SK-N-SH (cell line): ENCODE results near the gene RBM10. TPM values are rescaled to one million over a fixed set of nuclear protein-coding genes. Genes with fewer than 3 reads are reported as not detected.

Source experiments
- CTCF ChIA-PET: fragments of 300-600, 350-600 bp; formaldehyde crosslinking; extraction: SDS; loops from one replicate; lab custom pipeline; 2021; lab: Yijun Ruan, JAX
- POLR2A ChIA-PET: fragments of 350-600 bp; sonication (Branson Sonifier 250); formaldehyde crosslinking; extraction: SDS; loops from one replicate; lab custom pipeline; 2020; ENCODE audit warnings: antibody characterized with exemption, inconsistent platforms; lab: Yijun Ruan, JAX
- DNase-seq: peaks from one replicate; pipeline ENCODE4 v3.0.0; 2012
- H2AFZ ChIP-seq: fragments of 200-600 bp; sonication (generic); 2 replicates; pipeline ENCODE4 v1.8.1; 2016; ENCODE audit warnings: antibody characterized with exemption, mild to moderate bottlenecking, low read depth
- H3F3A ChIP-seq: fragments of 200-600 bp; sonication (generic); replicated peaks from 2 replicates; pipeline ENCODE3; 2016; ENCODE audit warnings: antibody characterized with exemption, mild to moderate bottlenecking; ENCODE audit not compliant: insufficient read depth
- H3K27ac ChIP-seq, 2 experiments: fragments of 200-500 bp in 1 of 2; fragments of 200-600 bp in 1 of 2; sonication (Bioruptor generic) in 1 of 2; sonication (generic), shearing (Covaris generic) in 1 of 2; 2 replicates each; pipeline versions ENCODE4 v1.5.1 to v1.6.1; 2014 to 2016; ENCODE audit warnings: low read depth in 2 of 2, inconsistent platforms in 1 of 2, low read length in 1 of 2, mild to moderate bottlenecking in 1 of 2, mixed read lengths in 1 of 2
- H3K27me3 ChIP-seq: fragments of 200-600 bp; sonication (generic), shearing (Covaris generic); 2 replicates; pipeline ENCODE4 v1.6.1; 2016; ENCODE audit warnings: mixed run types; ENCODE audit not compliant: insufficient read depth
- H3K36me3 ChIP-seq, 2 experiments: fragments of 200-500 bp in 1 of 2; fragments of 200-600 bp in 1 of 2; sonication (Bioruptor generic) in 1 of 2; sonication (generic) in 1 of 2; replicated peaks in 1 of 2; 2 replicates each; pipeline versions ENCODE3 to v1.5.1; 2014 to 2016; ENCODE audit warnings: low read length in 1 of 2, mild to moderate bottlenecking in 1 of 2; ENCODE audit not compliant: insufficient read depth in 2 of 2, control insufficient read depth in 1 of 2
- H3K4me1 ChIP-seq, 2 experiments: fragments of 200-500 bp in 1 of 2; fragments of 200-600 bp in 1 of 2; sonication (Bioruptor generic) in 1 of 2; sonication (generic), shearing (Covaris generic) in 1 of 2; 2 replicates each; pipeline versions ENCODE4 v1.5.1 to v1.6.1; 2014 to 2016; ENCODE audit warnings: low read depth in 1 of 2, low read length in 1 of 2, mixed run types in 1 of 2; ENCODE audit not compliant: insufficient read depth in 2 of 2, control insufficient read depth in 1 of 2
- H3K4me2 ChIP-seq: fragments of 200-600 bp; sonication (generic), shearing (Covaris generic); 2 replicates; pipeline ENCODE4 v1.6.1; 2017; ENCODE audit warnings: mixed run types
- H3K4me3 ChIP-seq, 2 experiments: fragments of 200-500 bp in 1 of 2; fragments of 200-600 bp in 1 of 2; sonication (Bioruptor generic) in 1 of 2; sonication (generic), shearing (Covaris generic) in 1 of 2; 2 replicates each; pipeline versions ENCODE4 v1.5.1 to v1.8.1; 2014 to 2016; ENCODE audit warnings: low read depth in 2 of 2, inconsistent platforms in 1 of 2, low read length in 1 of 2, mild to moderate bottlenecking in 1 of 2, mixed read lengths in 1 of 2, moderate library complexity in 1 of 2
- H3K79me2 ChIP-seq: fragments of 200-600 bp; sonication (generic); 2 replicates; pipeline ENCODE4 v1.8.1; 2017; ENCODE audit warnings: mild to moderate bottlenecking; ENCODE audit not compliant: insufficient read depth
- H3K9ac ChIP-seq: fragments of 200-600 bp; sonication (generic); 2 replicates; pipeline ENCODE4 v1.6.1; 2017; ENCODE audit warnings: mixed run types
- H3K9me2 ChIP-seq: fragments of 200-600 bp; sonication (generic); 2 replicates; pipeline ENCODE4 v1.6.1; 2017; ENCODE audit warnings: mixed run types
- H3K9me3 ChIP-seq: fragments of 200-600 bp; sonication (generic); 2 replicates; pipeline ENCODE4 v1.6.1; 2017; ENCODE audit warnings: mixed run types, mild to moderate bottlenecking, moderate library complexity
- H4K20me1 ChIP-seq: fragments of 200-600 bp; sonication (generic); 2 replicates; pipeline ENCODE4 v1.6.1; 2017; ENCODE audit warnings: mild to moderate bottlenecking, mixed run types; ENCODE audit not compliant: insufficient read depth
- CTCF ChIP-seq: fragments of 200-600 bp; sonication (generic); IDR thresholded peaks from 2 replicates; pipeline ENCODE4 v1.6.1; 2017; ENCODE audit warnings: antibody characterized with exemption, mild to moderate bottlenecking, moderate library complexity
- EZH2phosphoT487 ChIP-seq: fragments of 200-600 bp; sonication (generic); IDR thresholded peaks from 2 replicates; pipeline ENCODE4 v1.6.1; 2017; ENCODE audit warnings: low read depth, mixed run types, mild to moderate bottlenecking, antibody characterized with exemption, moderate library complexity, borderline replicate concordance
- FOSL2 ChIP-seq: IDR thresholded peaks from 2 replicates; pipeline ENCODE4 v1.4.0; 2012; ENCODE audit warnings: low read depth, mild to moderate bottlenecking, moderate library complexity, borderline replicate concordance
- FOXJ3 ChIP-seq: sonication (generic); formaldehyde crosslinking; IDR thresholded peaks from 2 replicates; pipeline ENCODE4 v1.5.1; 2020; ENCODE audit warnings: mild to moderate bottlenecking, missing genetic modification reagents
- GABPA ChIP-seq: IDR thresholded peaks from 2 replicates; pipeline ENCODE4 v1.4.0; 2012; ENCODE audit warnings: low read depth, mild to moderate bottlenecking
- IRF3 ChIP-seq: fragments of 150-350 bp; IDR thresholded peaks from 2 replicates; pipeline ENCODE4 v1.6.1; 2016; ENCODE audit warnings: mild to moderate bottlenecking, low read depth, low read length
- MAX ChIP-seq: IDR thresholded peaks from 2 replicates; pipeline ENCODE4 v1.4.0; 2012; ENCODE audit warnings: low read depth
- NFIC ChIP-seq: IDR thresholded peaks from 2 replicates; pipeline ENCODE4 v1.4.0; 2012; ENCODE audit warnings: borderline replicate concordance
- NRF1 ChIP-seq: IDR thresholded peaks from 2 replicates; pipeline ENCODE4 v1.6.1; 2012; ENCODE audit warnings: low read depth, mild to moderate bottlenecking, low read length
- POLR2AphosphoS5 ChIP-seq: IDR thresholded peaks from 2 replicates; pipeline ENCODE4 v1.6.1; 2012; ENCODE audit warnings: low read depth, low read length
- RAD21 ChIP-seq: IDR thresholded peaks from 2 replicates; pipeline ENCODE4 v1.6.1; 2012; ENCODE audit warnings: mild to moderate bottlenecking, low read length
- RCOR1 ChIP-seq: fragments of 150-350 bp; IDR thresholded peaks from 2 replicates; pipeline ENCODE4 v1.6.1; 2017; ENCODE audit warnings: antibody characterized with exemption, low read length
- RFX5 ChIP-seq: IDR thresholded peaks from 2 replicates; pipeline ENCODE4 v1.6.1; 2012; ENCODE audit warnings: mild to moderate bottlenecking, improper control_type of control experiment, low read length
- TAF1 ChIP-seq: IDR thresholded peaks from 2 replicates; pipeline ENCODE4 v1.6.1; 2012; ENCODE audit warnings: low read depth, mild to moderate bottlenecking, low read length, moderate library complexity, borderline replicate concordance
- TCF12 ChIP-seq: IDR thresholded peaks from 2 replicates; pipeline ENCODE4 v1.4.0; 2012
- USF1 ChIP-seq: IDR thresholded peaks from 2 replicates; pipeline ENCODE4 v1.4.0; 2012; ENCODE audit warnings: low read depth, borderline replicate concordance
- YY1 ChIP-seq: IDR thresholded peaks from 2 replicates; pipeline ENCODE4 v1.4.0; 2012; ENCODE audit warnings: low read depth, mild to moderate bottlenecking
- ZBTB33 ChIP-seq: IDR thresholded peaks from 2 replicates; pipeline ENCODE4 v1.4.0; 2012; ENCODE audit warnings: low read depth, borderline replicate concordance
- WGBS: methylation state at CpG from one replicate; pipeline ENCODE4 v1.1.6; 2017; ENCODE audit warnings: low lambda C conversion rate; 5-methylcytosine and 5-hydroxymethylcytosine counted together
- polyA plus RNA-seq, 3 experiments: library from polyadenylated mRNA; depleted of rRNA; stranded (reverse); fragments of >200 nt; gene quantifications; 2 replicates each; pipeline ENCODE4 v1.2.3, GENCODE V29; 2012

Gene RBM10
- polyA plus RNA-seq, 1 of the 3 experiments (the other 2 are of a cell fraction): 34.4 TPM

GRCh38 chrX:47146936-47147859 is 2.2 kb downstream of the RBM10 start:
- no peak overlapping the region for H2AFZ ChIP-seq
- peak overlapping the region; percentile 57 to 77 for H3K4me3 ChIP-seq
- H3K36me3 ChIP-seq: peaks cover 0 to under 1% of the 10 kb centered on the region in 2 experiments
- TF ChIP-seq FOSL2 (no peak), CTCF (no peak), YY1 (no peak)
- H3K9me2 ChIP-seq: no peaks in the 10 kb centered on the region
- H3F3A ChIP-seq: peaks cover 4% of the 10 kb centered on the region
- no peaks in the 10 kb centered on the region for H3K27me3 ChIP-seq
- peaks cover 25% of the 10 kb centered on the region for H4K20me1 ChIP-seq
- DNase-seq: no peak
- peak overlapping the region; percentile 87 for H3K4me2 ChIP-seq
- H3K9me3 ChIP-seq: no peaks in the 10 kb centered on the region
- CTCF ChIA-PET: interaction anchor here (1.2 to 1.6 kb wide), 2 partner anchors 11 to 13 kb away, joined by 3 to 5 read pairs; no protein-coding TSS in a partner anchor
- WGBS: 50% methylated on average over 9 of the region's 12 CpGs
- H3K4me1 ChIP-seq: peaks cover 0 to 14% of the 10 kb centered on the region in 2 experiments; a peak in 1 of 4 replicates
- no peak overlapping the region; a peak in 1 of 4 replicates for H3K27ac ChIP-seq
- no peak overlapping the region for H3K9ac ChIP-seq
- POLR2A ChIA-PET: no interaction called here
- H3K79me2 ChIP-seq: peaks cover 83% of the 10 kb centered on the region

GRCh38 chrX:47148946-47149345 is 3.9 kb downstream of the RBM10 start:
- Histone ChIP-seq H3K36me3 (no peaks in the 10 kb centered on the region), H3K9me3 (no peaks in the 10 kb centered on the region), H3F3A (peaks cover 4% of the 10 kb centered on the region), H3K9me2 (no peaks in the 10 kb centered on the region), H3K9ac (no peak overlapping the region), H3K27ac (no peak overlapping the region), H3K4me3 (no peak overlapping the region), H3K4me1 (peaks cover 0 to 11% of the 10 kb centered on the region in 2 experiments; a peak in 1 of 4 replicates), H3K79me2 (peaks cover 85% of the 10 kb centered on the region), H3K27me3 (no peaks in the 10 kb centered on the region), H2AFZ (no peak overlapping the region), H4K20me1 (peaks cover 28% of the 10 kb centered on the region), H3K4me2 (no peak overlapping the region)
- POLR2A ChIA-PET: no interaction called here
- 31% methylated on average over 2 of the region's 2 CpGs for WGBS
- no peak for DNase-seq
- CTCF ChIA-PET: interaction anchor here (1.6 kb wide), 1 partner anchor 10 kb away, joined by 5 read pairs; no protein-coding TSS in a partner anchor
- TF ChIP-seq RAD21 (no peak), MAX (no peak), RFX5 (no peak), RCOR1 (no peak), FOXJ3 (CRISPR knock-in tag) (no peak), ZBTB33 (no peak), EZH2phosphoT487 (no peak), POLR2AphosphoS5 (no peak), GABPA (no peak), NFIC (no peak), TCF12 (no peak), TAF1 (no peak), FOSL2 (no peak), USF1 (no peak), NRF1 (no peak), IRF3 (no peak)
